Neutrophil (primary cell): ENCODE measurements around the gene DISP2.

Source experiments
- H3K27ac ChIP-seq: fragments of 200-600 bp; sonication (generic); 2 replicates; pipeline ENCODE4 v1.5.1; 2016; ENCODE audit warnings: mild to moderate bottlenecking, moderate library complexity
- H3K27me3 ChIP-seq: fragments of 200-600 bp; sonication (generic); 2 replicates; pipeline ENCODE4 v1.6.0; 2016; ENCODE audit warnings: mild to moderate bottlenecking
- H3K36me3 ChIP-seq: fragments of 200-600 bp; sonication (generic); 2 replicates; pipeline ENCODE4 v1.5.1; 2017
- H3K4me1 ChIP-seq, 2 experiments: fragments of 200-600 bp in 1 of 2; sonication (generic) in 1 of 2; 1 replicate in 1 of 2; 2 replicates in 1 of 2; pipeline versions ENCODE4 v1.5.1 to v1.6.1; 2013 to 2016; ENCODE audit warnings: low read depth in 1 of 2, low read length in 1 of 2, mild to moderate bottlenecking in 1 of 2, moderate library complexity in 1 of 2; ENCODE audit not compliant: control insufficient read depth in 1 of 2, insufficient read depth in 1 of 2
- H3K4me3 ChIP-seq, 2 experiments: fragments of 200-600 bp in 1 of 2; sonication (generic) in 1 of 2; 1 replicate in 1 of 2; 2 replicates in 1 of 2; pipeline ENCODE4 v1.5.1; 2013 to 2016; ENCODE audit warnings: low read depth in 1 of 2, low read length in 1 of 2, mild to moderate bottlenecking in 1 of 2, moderate library complexity in 1 of 2
- H3K9me3 ChIP-seq: fragments of 200-600 bp; sonication (generic); 2 replicates; pipeline ENCODE4 v1.5.1; 2016
- TF ChIP-seq, protein P1 (sequence below): fragments of 200-600 bp; sonication (generic); IDR thresholded peaks from 2 replicates; pipeline ENCODE4 v1.5.1; 2016; ENCODE audit warnings: antibody characterized with exemption

DISP2 gene

DNA sequence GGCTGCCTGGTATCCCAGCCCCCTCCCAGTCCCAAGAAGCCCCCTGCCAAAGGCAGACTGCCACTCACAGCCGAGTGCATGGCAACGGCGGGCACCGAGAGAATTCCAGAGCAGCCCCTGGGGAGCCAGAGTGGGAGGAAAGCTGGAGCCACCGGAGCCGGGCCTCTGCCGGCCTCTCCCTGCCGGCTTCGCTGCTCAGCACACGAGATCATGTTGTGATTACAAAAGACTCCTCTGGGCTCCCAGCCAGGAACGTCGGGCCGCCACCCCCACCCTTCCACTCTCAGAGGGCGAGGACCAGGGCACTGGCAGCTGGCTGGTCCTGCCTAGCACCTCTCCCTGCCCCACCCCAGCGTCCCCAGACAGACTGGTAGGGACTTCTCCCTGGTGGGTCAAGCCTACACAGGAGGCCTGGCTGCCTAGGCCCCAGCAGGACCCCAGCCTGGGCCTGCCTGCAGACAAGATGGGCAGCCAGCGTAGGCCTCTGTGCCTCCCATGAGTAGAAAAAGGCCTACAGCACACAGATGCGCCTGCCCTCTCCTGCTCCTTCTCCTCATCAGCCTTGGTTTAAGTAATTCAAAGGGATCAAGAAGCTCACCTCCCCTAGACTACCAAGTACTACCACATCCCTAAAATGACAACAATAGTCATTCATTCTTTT lies 17.1 kb upstream of the DISP2 start, which contains the start of gene CCDC9B:
Gene CCDC9B, minus strand, starts transcription at position 200 of the 661 bp plus-strand sequence. Its CDS starts 120 bp downstream, at position 80.
- no peak within 1 kb of the TSS for H3K27ac ChIP-seq
- TF ChIP-seq, protein P1, sequence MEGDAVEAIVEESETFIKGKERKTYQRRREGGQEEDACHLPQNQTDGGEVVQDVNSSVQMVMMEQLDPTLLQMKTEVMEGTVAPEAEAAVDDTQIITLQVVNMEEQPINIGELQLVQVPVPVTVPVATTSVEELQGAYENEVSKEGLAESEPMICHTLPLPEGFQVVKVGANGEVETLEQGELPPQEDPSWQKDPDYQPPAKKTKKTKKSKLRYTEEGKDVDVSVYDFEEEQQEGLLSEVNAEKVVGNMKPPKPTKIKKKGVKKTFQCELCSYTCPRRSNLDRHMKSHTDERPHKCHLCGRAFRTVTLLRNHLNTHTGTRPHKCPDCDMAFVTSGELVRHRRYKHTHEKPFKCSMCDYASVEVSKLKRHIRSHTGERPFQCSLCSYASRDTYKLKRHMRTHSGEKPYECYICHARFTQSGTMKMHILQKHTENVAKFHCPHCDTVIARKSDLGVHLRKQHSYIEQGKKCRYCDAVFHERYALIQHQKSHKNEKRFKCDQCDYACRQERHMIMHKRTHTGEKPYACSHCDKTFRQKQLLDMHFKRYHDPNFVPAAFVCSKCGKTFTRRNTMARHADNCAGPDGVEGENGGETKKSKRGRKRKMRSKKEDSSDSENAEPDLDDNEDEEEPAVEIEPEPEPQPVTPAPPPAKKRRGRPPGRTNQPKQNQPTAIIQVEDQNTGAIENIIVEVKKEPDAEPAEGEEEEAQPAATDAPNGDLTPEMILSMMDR = no peak
- no peak within 1 kb of the TSS for H3K4me3 ChIP-seq
- no peaks in the 10 kb centered on the region for H3K9me3 ChIP-seq
- H3K36me3 ChIP-seq = no peaks in the 10 kb centered on the region
- peaks cover 15 to 40% of the 10 kb centered on the region in 2 experiments for H3K4me1 ChIP-seq
- no peaks in the 10 kb centered on the region for H3K27me3 ChIP-seq

DNA sequence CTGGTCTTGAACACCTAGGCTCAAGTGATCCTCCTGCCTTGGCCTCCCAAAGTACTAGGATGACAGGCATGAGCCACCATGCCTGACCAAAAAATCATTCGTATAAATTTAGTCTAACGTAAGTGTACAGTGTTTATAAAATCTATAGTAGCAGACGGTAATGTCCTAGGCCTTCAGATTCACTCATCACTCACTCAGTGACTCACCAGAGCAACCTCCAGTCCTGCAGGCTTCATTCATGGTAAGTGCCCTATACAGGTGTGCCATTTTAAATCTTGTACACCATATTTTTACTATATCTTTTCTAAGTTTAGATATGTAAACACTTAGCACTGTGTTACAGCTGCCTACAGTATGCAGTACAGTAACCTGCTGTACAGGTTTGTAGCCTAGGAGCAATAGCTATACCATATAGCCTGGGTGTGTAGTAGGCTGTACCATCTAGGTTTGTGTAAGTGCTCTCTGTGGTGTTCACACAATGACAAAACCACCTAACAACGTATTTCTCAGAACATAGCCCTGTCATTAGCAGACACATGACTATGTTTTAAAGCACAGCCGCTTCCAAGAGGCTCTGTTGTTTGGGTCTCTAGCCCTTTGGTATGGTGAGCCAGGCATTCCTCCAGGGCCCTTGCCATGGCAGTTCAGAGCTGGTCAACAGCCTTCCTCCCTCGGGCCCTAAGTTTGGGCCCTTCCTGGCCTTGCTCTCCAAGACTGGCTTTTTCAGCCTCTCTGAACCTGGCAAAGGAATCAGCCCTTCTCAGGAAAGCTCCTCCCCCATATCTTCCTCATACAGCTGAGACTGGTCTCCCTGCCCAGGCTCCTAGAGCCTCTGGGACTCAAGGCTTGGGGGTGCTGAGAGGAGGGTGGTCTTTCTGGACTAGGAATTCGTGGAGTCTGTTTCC lies 15.4 kb upstream of the DISP2 start:
- no peaks in the 10 kb centered on the region for H3K9me3 ChIP-seq
- no peak overlapping the region for H3K27ac ChIP-seq
- TF ChIP-seq, protein P1 = no peak
- no peaks in the 10 kb centered on the region for H3K36me3 ChIP-seq
- no peak overlapping the region for H3K4me3 ChIP-seq
- H3K4me1 ChIP-seq = peaks cover 5 to 22% of the 10 kb centered on the region in 2 experiments
- no peaks in the 10 kb centered on the region for H3K27me3 ChIP-seq

DNA sequence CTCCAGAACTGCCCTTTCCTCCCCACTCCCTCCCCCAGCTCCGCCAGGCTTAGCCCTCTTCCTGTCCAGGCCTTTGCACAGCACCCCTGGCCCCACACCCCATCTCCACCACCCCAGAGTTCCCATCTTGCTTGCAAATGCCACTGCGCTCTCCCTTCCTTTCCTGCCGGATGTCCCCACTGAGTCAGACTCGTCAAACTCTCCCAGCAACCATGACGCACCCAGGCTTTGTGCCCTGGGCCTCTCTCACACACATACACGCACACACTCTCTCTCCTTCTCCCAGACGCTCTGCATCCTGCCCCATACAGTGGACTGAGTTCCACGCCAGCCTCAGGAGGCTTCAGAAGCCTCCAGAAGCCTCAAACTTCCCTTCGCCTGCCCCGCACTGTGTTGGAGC lies 14.5 kb upstream of the DISP2 start:
- H3K9me3 ChIP-seq = no peaks in the 10 kb centered on the region
- H3K36me3 ChIP-seq = no peaks in the 10 kb centered on the region
- H3K27me3 ChIP-seq = no peaks in the 10 kb centered on the region
- TF ChIP-seq, protein P1 = no peak
- H3K4me3 ChIP-seq = no peak overlapping the region
- peaks cover 0 to 16% of the 10 kb centered on the region in 2 experiments for H3K4me1 ChIP-seq
- H3K27ac ChIP-seq = no peak overlapping the region

DNA sequence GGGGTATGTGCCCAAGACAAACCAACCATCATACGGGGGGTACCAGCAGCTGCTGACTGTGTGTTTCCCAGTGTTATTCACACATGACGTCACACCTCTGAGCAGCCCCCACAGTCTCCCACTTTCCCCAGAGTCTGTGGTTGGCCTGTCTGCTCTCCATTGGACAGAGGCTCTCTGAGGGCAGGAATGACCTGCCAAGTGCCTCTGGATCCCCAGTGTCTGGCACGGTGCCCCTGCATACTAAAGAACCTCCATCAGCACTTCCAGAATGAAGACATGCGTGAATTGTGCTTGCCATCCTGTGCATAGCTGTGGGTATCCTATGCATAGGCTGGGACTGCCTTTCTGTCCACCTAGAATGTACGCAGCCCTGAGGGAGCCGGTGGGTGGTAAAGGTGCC lies 13.8 kb upstream of the DISP2 start:
- TF ChIP-seq, protein P1 = no peak
- no peaks in the 10 kb centered on the region for H3K9me3 ChIP-seq
- H3K36me3 ChIP-seq = no peaks in the 10 kb centered on the region
- H3K27ac ChIP-seq = no peak overlapping the region
- H3K4me1 ChIP-seq = peaks cover 0 to 16% of the 10 kb centered on the region in 2 experiments
- H3K27me3 ChIP-seq = no peaks in the 10 kb centered on the region
- H3K4me3 ChIP-seq = no peak overlapping the region

DNA sequence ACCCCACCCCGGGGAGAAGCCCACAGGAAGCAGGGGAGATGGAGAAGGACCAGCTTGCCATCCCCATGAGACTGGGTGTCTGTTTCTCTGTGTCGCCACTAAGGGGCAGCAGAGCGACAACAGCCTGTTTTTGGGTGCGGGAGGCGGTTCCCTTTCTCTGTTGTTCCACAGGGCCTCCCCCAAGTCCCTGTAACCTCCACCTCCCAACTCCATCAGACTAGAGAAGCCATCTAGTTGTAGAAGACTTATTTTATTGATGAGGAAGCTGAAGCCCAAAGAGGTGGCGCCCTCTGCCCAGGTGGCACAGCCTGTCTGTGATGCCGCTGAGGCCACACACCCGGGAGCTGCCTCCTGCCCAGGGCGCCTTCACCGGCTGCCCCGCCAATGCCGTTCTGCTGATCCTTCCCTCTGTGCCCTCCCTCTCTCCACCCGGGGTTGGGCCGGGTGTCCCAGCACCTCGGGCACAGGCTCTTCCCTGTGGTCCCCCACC lies 13.3 kb upstream of the DISP2 start:
- Histone ChIP-seq H3K9me3 (no peaks in the 10 kb centered on the region), H3K27me3 (no peaks in the 10 kb centered on the region), H3K4me3 (no peak overlapping the region), H3K27ac (no peak overlapping the region), H3K4me1 (peaks cover 0 to 16% of the 10 kb centered on the region in 2 experiments), H3K36me3 (no peaks in the 10 kb centered on the region)
- TF ChIP-seq, protein P1 = peak; percentile 85
